Measurements from ENCODE around the gene LNPK.

Gene LNPK

DNA sequence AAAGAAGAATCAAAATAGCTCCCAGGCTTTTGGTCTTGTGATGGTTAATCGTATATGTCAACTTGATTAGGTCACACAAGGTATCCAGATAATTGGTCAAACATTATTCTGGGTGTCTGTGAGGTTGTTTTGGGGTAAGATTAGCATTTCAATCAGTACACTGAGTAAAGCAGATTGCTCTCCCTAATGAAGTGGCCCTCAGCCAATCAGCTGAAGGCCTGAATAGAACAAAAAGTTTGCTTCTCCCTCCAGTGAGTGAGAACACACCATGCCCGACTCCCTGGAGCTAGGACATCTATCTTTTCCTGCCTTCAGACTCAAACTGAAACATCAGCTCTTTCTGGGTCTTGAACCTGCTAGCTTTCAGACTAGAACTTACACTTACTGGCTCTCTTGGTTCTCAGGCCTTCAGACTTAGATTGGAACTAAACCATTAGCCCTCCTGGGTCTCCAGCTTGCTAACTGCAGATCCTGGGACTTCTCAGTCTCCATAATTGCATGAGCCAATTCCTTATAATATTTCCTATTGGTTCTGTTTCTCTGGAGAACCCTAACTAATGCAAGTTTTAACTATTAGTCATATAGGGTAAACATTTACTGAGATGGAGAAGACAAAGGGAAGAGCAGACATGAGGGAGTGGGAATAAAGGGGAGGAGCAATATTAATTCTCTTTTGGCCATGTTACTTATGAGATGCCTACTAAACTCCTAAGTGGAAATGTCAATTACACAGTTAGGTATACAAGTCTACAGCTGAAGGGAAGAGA lies 25.5 kb downstream of the LNPK start:
- Histone ChIP-seq H3K4me1 (ENCODE audit: insufficient read depth, low read length) (no peaks in the 10 kb centered on the region), H3K4me2 (ENCODE audit: insufficient read depth, low read length) (no peak overlapping the region), H3K27ac (ENCODE audit: low read length) (no peak overlapping the region), H3K9ac (ENCODE audit: low read depth, low read length) (no peak overlapping the region), H3K27me3 (ENCODE audit: insufficient read depth, low read length, poor library complexity) (no peaks in the 10 kb centered on the region), H2AFZ (ENCODE audit: low read depth, low read length) (no peak overlapping the region), H4K20me1 (ENCODE audit: insufficient read depth, low read length) (no peaks in the 10 kb centered on the region), H3K36me3 (ENCODE audit: insufficient read depth, low read length) (peaks cover 65% of the 10 kb centered on the region), H3K4me3 (ENCODE audit: low read depth in 1 of 2, low read length in 2 of 2) (no peak overlapping the region), H3K79me2 (ENCODE audit: insufficient read depth, low read length) (no peaks in the 10 kb centered on the region), H3K9me3 (ENCODE audit: insufficient read depth, low read length, severe bottlenecking) (no peaks in the 10 kb centered on the region)
- DNase-seq, result no peak
- TF ChIP-seq EZH2 (IDR thresholded peaks at IDR 0.05; ENCODE audit: borderline replicate concordance, low read depth, low read length, severe bottlenecking), result no peak
- TF ChIP-seq, protein P1, sequence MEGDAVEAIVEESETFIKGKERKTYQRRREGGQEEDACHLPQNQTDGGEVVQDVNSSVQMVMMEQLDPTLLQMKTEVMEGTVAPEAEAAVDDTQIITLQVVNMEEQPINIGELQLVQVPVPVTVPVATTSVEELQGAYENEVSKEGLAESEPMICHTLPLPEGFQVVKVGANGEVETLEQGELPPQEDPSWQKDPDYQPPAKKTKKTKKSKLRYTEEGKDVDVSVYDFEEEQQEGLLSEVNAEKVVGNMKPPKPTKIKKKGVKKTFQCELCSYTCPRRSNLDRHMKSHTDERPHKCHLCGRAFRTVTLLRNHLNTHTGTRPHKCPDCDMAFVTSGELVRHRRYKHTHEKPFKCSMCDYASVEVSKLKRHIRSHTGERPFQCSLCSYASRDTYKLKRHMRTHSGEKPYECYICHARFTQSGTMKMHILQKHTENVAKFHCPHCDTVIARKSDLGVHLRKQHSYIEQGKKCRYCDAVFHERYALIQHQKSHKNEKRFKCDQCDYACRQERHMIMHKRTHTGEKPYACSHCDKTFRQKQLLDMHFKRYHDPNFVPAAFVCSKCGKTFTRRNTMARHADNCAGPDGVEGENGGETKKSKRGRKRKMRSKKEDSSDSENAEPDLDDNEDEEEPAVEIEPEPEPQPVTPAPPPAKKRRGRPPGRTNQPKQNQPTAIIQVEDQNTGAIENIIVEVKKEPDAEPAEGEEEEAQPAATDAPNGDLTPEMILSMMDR (IDR thresholded peaks at IDR 0.05; ENCODE audit: borderline replicate concordance, extremely low read depth, low read length, poor library complexity, severe bottlenecking), result no peak
- ATAC-seq (ENCODE audit: insufficient read depth, low read depth), result no peak

GRCh38 chr2:175973373-175973772 lies 28.7 kb downstream of the LNPK start:
- DNase-seq, result no peak
- no peaks in the 10 kb centered on the region for H4K20me1 ChIP-seq (ENCODE audit: insufficient read depth, low read length)
- peaks cover 59% of the 10 kb centered on the region for H3K36me3 ChIP-seq (ENCODE audit: insufficient read depth, low read length)
- H3K79me2 ChIP-seq (ENCODE audit: insufficient read depth, low read length), result no peaks in the 10 kb centered on the region
- no peak overlapping the region for H3K4me2 ChIP-seq (ENCODE audit: insufficient read depth, low read length)
- TF ChIP-seq EZH2 (IDR thresholded peaks at IDR 0.05; ENCODE audit: borderline replicate concordance, low read depth, low read length, severe bottlenecking), result no peak
- TF ChIP-seq, protein P1 (IDR thresholded peaks at IDR 0.05; ENCODE audit: borderline replicate concordance, extremely low read depth, low read length, poor library complexity, severe bottlenecking), result no peak
- no peak overlapping the region for H3K27ac ChIP-seq (ENCODE audit: low read length)
- no peak for ATAC-seq (ENCODE audit: insufficient read depth, low read depth)
- H3K4me1 ChIP-seq (ENCODE audit: insufficient read depth, low read length), result no peaks in the 10 kb centered on the region
- no peaks in the 10 kb centered on the region for H3K27me3 ChIP-seq (ENCODE audit: insufficient read depth, low read length, poor library complexity)
- H3K9me3 ChIP-seq (ENCODE audit: insufficient read depth, low read length, severe bottlenecking), result no peaks in the 10 kb centered on the region
- no peak overlapping the region for H3K9ac ChIP-seq (ENCODE audit: low read depth, low read length)
- H3K4me3 ChIP-seq (ENCODE audit: low read depth in 1 of 2, low read length in 2 of 2), result no peak overlapping the region
- H2AFZ ChIP-seq (ENCODE audit: low read depth, low read length), result no peak overlapping the region

- Histone ChIP-seq H3K79me2 (ENCODE audit: insufficient read depth, low read length) (no peaks in the 10 kb centered on the region), H3K9ac (ENCODE audit: low read depth, low read length) (no peak overlapping the region), H2AFZ (ENCODE audit: low read depth, low read length) (no peak overlapping the region), H3K36me3 (ENCODE audit: insufficient read depth, low read length) (peaks cover 43% of the 10 kb centered on the region), H3K27me3 (ENCODE audit: insufficient read depth, low read length, poor library complexity) (no peaks in the 10 kb centered on the region), H3K4me1 (ENCODE audit: insufficient read depth, low read length) (no peaks in the 10 kb centered on the region), H4K20me1 (ENCODE audit: insufficient read depth, low read length) (no peaks in the 10 kb centered on the region), H3K27ac (ENCODE audit: low read length) (no peak overlapping the region), H3K9me3 (ENCODE audit: insufficient read depth, low read length, severe bottlenecking) (no peaks in the 10 kb centered on the region), H3K4me2 (ENCODE audit: insufficient read depth, low read length) (no peak overlapping the region), H3K4me3 (ENCODE audit: low read depth in 1 of 2, low read length in 2 of 2) (no peak overlapping the region)
- DNase-seq (no peak), ATAC-seq (ENCODE audit: insufficient read depth, low read depth) (no peak)
- no peak for TF ChIP-seq EZH2 (IDR thresholded peaks at IDR 0.05; ENCODE audit: borderline replicate concordance, low read depth, low read length, severe bottlenecking)
- TF ChIP-seq, protein P1 (IDR thresholded peaks at IDR 0.05; ENCODE audit: borderline replicate concordance, extremely low read depth, low read length, poor library complexity, severe bottlenecking), result no peak
These were observed 35.2 kb downstream of the LNPK start for GRCh38 chr2:175966839-175967238.

Data from DND-41 (cell line).